ENCODE data around the gene RAP1B. TPM values are rescaled to one million over a fixed set of nuclear protein-coding genes. Genes with fewer than 3 reads are reported as not detected.

Gene RAP1B
- total RNA-seq, 1 donor from 2014 or later, result 50.1 TPM

DNA sequence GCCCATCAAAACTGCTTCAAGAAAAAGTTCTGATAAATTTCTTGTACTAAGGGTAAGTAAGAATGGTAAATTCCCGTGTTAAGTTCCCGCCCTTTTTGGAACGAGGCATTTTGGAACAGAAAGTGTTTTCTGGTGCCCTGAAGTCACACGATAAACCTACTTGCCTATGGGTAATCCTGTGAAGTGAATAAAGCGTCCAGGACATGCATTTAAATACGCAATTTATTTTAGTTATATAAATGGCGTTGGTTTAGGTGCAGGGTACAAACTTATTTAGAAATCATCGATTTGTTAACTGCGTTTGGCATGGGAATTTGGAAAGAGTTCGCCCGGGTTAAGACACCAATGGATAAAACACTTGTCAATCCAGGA, 715 bp upstream of the RAP1B start:
- no peaks in the 10 kb centered on the region for H3K9me3 ChIP-seq (ENCODE audit: control insufficient read depth in 3 of 3, low read length in 3 of 3)
- peak overlapping the region; percentile 88 to 94 (median 92) for H3K4me3 ChIP-seq (ENCODE audit: low read length in 3 of 3)
- no peaks in the 10 kb centered on the region for H3K27me3 ChIP-seq (ENCODE audit: control insufficient read depth in 3 of 3, insufficient read depth in 3 of 3, low read length in 3 of 3)
- peak overlapping the region; percentile 90 to 97 (median 94) for H3K9ac ChIP-seq (ENCODE audit: low read depth in 1 of 3, low read length in 3 of 3)
- H3K27ac ChIP-seq (ENCODE audit: low read depth, low read length), result peak overlapping the region; percentile 95
- peaks cover 24 to 32% (median 27%) of the 10 kb centered on the region in 3 donors for H3K4me1 ChIP-seq (ENCODE audit: control insufficient read depth in 3 of 3, insufficient read depth in 3 of 3, low read length in 3 of 3)
- peaks cover 0 to 2% (median 0%) of the 10 kb centered on the region in 3 donors for H3K36me3 ChIP-seq (ENCODE audit: control insufficient read depth in 3 of 3, insufficient read depth in 3 of 3, low read length in 3 of 3)

- no peaks in the 10 kb centered on the region for H3K9me3 ChIP-seq (ENCODE audit: control insufficient read depth in 3 of 3, low read length in 3 of 3)
- peak overlapping the region; percentile 96 for H3K27ac ChIP-seq (ENCODE audit: low read depth, low read length)
- no peaks in the 10 kb centered on the region for H3K27me3 ChIP-seq (ENCODE audit: control insufficient read depth in 3 of 3, insufficient read depth in 3 of 3, low read length in 3 of 3)
- H3K9ac ChIP-seq (ENCODE audit: low read depth in 1 of 3, low read length in 3 of 3), result peak overlapping the region; percentile 92 to 98 (median 95)
- peak overlapping the region; percentile 90 to 94 (median 93) for H3K4me3 ChIP-seq (ENCODE audit: low read length in 3 of 3)
- peaks cover 0 to 2% (median 0%) of the 10 kb centered on the region in 3 donors for H3K36me3 ChIP-seq (ENCODE audit: control insufficient read depth in 3 of 3, insufficient read depth in 3 of 3, low read length in 3 of 3)
- H3K4me1 ChIP-seq (ENCODE audit: control insufficient read depth in 3 of 3, insufficient read depth in 3 of 3, low read length in 3 of 3), result peaks cover 24 to 32% (median 31%) of the 10 kb centered on the region in 3 donors
Observed at GRCh38 chr12:68611094-68611805, 551 bp downstream of the RAP1B start.

GRCh38 chr12:68611806-68612160, 1.1 kb downstream of the RAP1B start:
- peak overlapping the region; percentile 92 to 98 (median 95) for H3K9ac ChIP-seq (ENCODE audit: low read depth in 1 of 3, low read length in 3 of 3)
- peaks cover 24 to 35% (median 31%) of the 10 kb centered on the region in 3 donors for H3K4me1 ChIP-seq (ENCODE audit: control insufficient read depth in 3 of 3, insufficient read depth in 3 of 3, low read length in 3 of 3)
- no peaks in the 10 kb centered on the region for H3K9me3 ChIP-seq (ENCODE audit: control insufficient read depth in 3 of 3, low read length in 3 of 3)
- H3K36me3 ChIP-seq (ENCODE audit: control insufficient read depth in 3 of 3, insufficient read depth in 3 of 3, low read length in 3 of 3), result peaks cover 0 to 2% (median 0%) of the 10 kb centered on the region in 3 donors
- no peaks in the 10 kb centered on the region for H3K27me3 ChIP-seq (ENCODE audit: control insufficient read depth in 3 of 3, insufficient read depth in 3 of 3, low read length in 3 of 3)
- peak overlapping the region; percentile 90 to 94 (median 93) for H3K4me3 ChIP-seq (ENCODE audit: low read length in 3 of 3)
- peak overlapping the region; percentile 96 for H3K27ac ChIP-seq (ENCODE audit: low read depth, low read length)

DNA sequence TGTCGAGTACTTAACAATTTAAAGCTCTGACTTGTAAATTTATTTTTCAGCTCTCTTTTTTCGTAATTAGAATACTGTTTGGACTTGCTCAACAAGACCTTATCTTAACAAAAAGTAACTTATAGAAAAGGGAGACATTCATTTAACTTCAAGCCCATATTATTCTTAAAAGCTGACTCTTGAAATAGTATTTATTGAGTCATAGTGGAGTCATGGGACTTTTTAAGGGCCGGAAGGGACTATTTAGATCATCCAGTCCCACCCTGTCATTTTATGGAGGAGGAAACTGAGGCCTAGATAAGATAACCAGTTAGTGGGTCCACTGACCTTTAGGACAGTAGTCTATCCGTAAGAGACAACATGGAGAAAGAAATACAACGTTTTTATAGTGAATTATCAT, 1.5 kb downstream of the RAP1B start:
- peak overlapping the region; percentile 96 for H3K27ac ChIP-seq (ENCODE audit: low read depth, low read length)
- peak overlapping the region; percentile 92 to 98 (median 95) for H3K9ac ChIP-seq (ENCODE audit: low read depth in 1 of 3, low read length in 3 of 3)
- H3K36me3 ChIP-seq (ENCODE audit: control insufficient read depth in 3 of 3, insufficient read depth in 3 of 3, low read length in 3 of 3), result peaks cover 0 to 2% (median 0%) of the 10 kb centered on the region in 3 donors
- H3K4me3 ChIP-seq (ENCODE audit: low read length in 3 of 3), result peak overlapping the region; percentile 90 to 94 (median 93)
- H3K9me3 ChIP-seq (ENCODE audit: control insufficient read depth in 3 of 3, low read length in 3 of 3), result no peaks in the 10 kb centered on the region
- H3K27me3 ChIP-seq (ENCODE audit: control insufficient read depth in 3 of 3, insufficient read depth in 3 of 3, low read length in 3 of 3), result no peaks in the 10 kb centered on the region
- H3K4me1 ChIP-seq (ENCODE audit: control insufficient read depth in 3 of 3, insufficient read depth in 3 of 3, low read length in 3 of 3), result peaks cover 24 to 38% (median 31%) of the 10 kb centered on the region in 3 donors

GRCh38 chr12:68612697-68613096, 2.0 kb downstream of the RAP1B start:
- Histone ChIP-seq H3K27me3 (ENCODE audit: control insufficient read depth in 3 of 3, insufficient read depth in 3 of 3, low read length in 3 of 3) (no peaks in the 10 kb centered on the region), H3K4me3 (ENCODE audit: low read length in 3 of 3) (peak overlapping the region; percentile 90 to 94 (median 93)), H3K4me1 (ENCODE audit: control insufficient read depth in 3 of 3, insufficient read depth in 3 of 3, low read length in 3 of 3) (peaks cover 27 to 43% (median 35%) of the 10 kb centered on the region in 3 donors), H3K27ac (ENCODE audit: low read depth, low read length) (peak overlapping the region; percentile 96), H3K36me3 (ENCODE audit: control insufficient read depth in 3 of 3, insufficient read depth in 3 of 3, low read length in 3 of 3) (peaks cover 0 to 2% (median 0%) of the 10 kb centered on the region in 3 donors), H3K9ac (ENCODE audit: low read depth in 1 of 3, low read length in 3 of 3) (peak overlapping the region in 2 of 3 donors; percentile 95 to 98), H3K9me3 (ENCODE audit: control insufficient read depth in 3 of 3, low read length in 3 of 3) (no peaks in the 10 kb centered on the region)

- peaks cover 29 to 44% (median 36%) of the 10 kb centered on the region in 3 donors for H3K4me1 ChIP-seq (ENCODE audit: control insufficient read depth in 3 of 3, insufficient read depth in 3 of 3, low read length in 3 of 3)
- peaks cover 0 to 2% (median 0%) of the 10 kb centered on the region in 3 donors for H3K36me3 ChIP-seq (ENCODE audit: control insufficient read depth in 3 of 3, insufficient read depth in 3 of 3, low read length in 3 of 3)
- no peak overlapping the region for H3K9ac ChIP-seq (ENCODE audit: low read depth in 1 of 3, low read length in 3 of 3)
- peak overlapping the region; percentile 96 for H3K27ac ChIP-seq (ENCODE audit: low read depth, low read length)
- H3K9me3 ChIP-seq (ENCODE audit: control insufficient read depth in 3 of 3, low read length in 3 of 3), result no peaks in the 10 kb centered on the region
- peak overlapping the region; percentile 15 to 94 (median 90) for H3K4me3 ChIP-seq (ENCODE audit: low read length in 3 of 3)
- no peaks in the 10 kb centered on the region for H3K27me3 ChIP-seq (ENCODE audit: control insufficient read depth in 3 of 3, insufficient read depth in 3 of 3, low read length in 3 of 3)
Observed at GRCh38 chr12:68613209-68613904, 2.7 kb downstream of the RAP1B start.

DNA sequence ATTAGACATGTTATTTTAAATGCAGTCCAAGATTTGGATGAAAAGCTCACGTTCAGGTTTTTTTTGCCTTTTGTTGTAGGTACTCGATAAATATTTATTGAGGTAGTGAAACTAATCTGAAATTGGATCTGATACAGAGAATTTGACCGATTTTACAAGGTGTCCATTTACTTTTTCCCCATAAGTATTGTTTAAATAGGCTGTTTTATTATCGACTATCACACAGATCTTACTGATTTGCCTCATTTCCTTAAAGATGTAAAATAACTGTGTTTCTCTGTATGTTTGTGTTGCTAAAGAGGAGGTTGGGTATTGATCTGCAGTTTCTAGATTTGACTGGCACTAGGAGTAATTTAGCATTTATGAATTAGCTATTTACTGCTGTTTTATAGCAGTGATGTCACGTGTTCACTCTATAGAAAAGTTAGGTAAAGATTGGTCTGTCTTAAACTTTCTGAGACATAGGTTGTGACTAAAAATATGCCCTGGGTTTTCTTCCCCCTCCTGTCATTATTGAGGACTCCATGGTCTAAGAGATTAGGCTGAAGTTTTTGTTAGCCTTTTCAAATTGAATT, 3.5 kb downstream of the RAP1B start:
- Histone ChIP-seq H3K27ac (ENCODE audit: low read depth, low read length) (no peak overlapping the region), H3K9me3 (ENCODE audit: control insufficient read depth in 3 of 3, low read length in 3 of 3) (no peaks in the 10 kb centered on the region), H3K4me1 (ENCODE audit: control insufficient read depth in 3 of 3, insufficient read depth in 3 of 3, low read length in 3 of 3) (peaks cover 34 to 50% (median 39%) of the 10 kb centered on the region in 3 donors), H3K27me3 (ENCODE audit: control insufficient read depth in 3 of 3, insufficient read depth in 3 of 3, low read length in 3 of 3) (no peaks in the 10 kb centered on the region), H3K4me3 (ENCODE audit: low read length in 3 of 3) (peak overlapping the region in 1 of 3 donors; percentile 54), H3K36me3 (ENCODE audit: control insufficient read depth in 3 of 3, insufficient read depth in 3 of 3, low read length in 3 of 3) (peaks cover 0 to 2% (median 2%) of the 10 kb centered on the region in 3 donors), H3K9ac (ENCODE audit: low read depth in 1 of 3, low read length in 3 of 3) (no peak overlapping the region)

DNA sequence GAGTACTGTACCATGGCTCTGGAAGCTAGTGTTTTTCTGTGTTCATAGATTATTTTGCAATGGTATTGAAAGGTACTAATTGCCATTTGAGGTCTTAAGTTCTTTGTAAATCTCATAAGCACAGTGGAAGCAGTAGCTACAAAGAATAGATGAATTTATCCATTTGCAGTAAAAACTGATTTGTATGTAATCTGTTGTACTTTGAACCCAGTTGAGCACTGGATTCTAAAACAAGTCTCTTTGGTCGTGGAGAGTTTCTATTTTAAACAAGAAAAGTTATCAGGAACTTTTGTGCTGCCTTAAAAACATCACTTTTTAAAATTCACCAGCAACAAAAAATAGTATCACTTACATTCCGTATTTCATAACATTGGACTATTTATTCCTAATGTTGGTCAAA, 4.1 kb downstream of the RAP1B start:
- Histone ChIP-seq H3K27ac (ENCODE audit: low read depth, low read length) (no peak overlapping the region), H3K4me3 (ENCODE audit: low read length in 3 of 3) (peak overlapping the region in 1 of 3 donors; percentile 54), H3K9me3 (ENCODE audit: control insufficient read depth in 3 of 3, low read length in 3 of 3) (no peaks in the 10 kb centered on the region), H3K36me3 (ENCODE audit: control insufficient read depth in 3 of 3, insufficient read depth in 3 of 3, low read length in 3 of 3) (peaks cover 0 to 2% (median 2%) of the 10 kb centered on the region in 3 donors), H3K9ac (ENCODE audit: low read depth in 1 of 3, low read length in 3 of 3) (no peak overlapping the region), H3K27me3 (ENCODE audit: control insufficient read depth in 3 of 3, insufficient read depth in 3 of 3, low read length in 3 of 3) (no peaks in the 10 kb centered on the region), H3K4me1 (ENCODE audit: control insufficient read depth in 3 of 3, insufficient read depth in 3 of 3, low read length in 3 of 3) (peaks cover 34 to 48% (median 39%) of the 10 kb centered on the region in 3 donors)

- no peaks in the 10 kb centered on the region for H3K9me3 ChIP-seq (ENCODE audit: control insufficient read depth in 3 of 3, low read length in 3 of 3)
- H3K4me1 ChIP-seq (ENCODE audit: control insufficient read depth in 3 of 3, insufficient read depth in 3 of 3, low read length in 3 of 3), result peaks cover 50 to 57% (median 53%) of the 10 kb centered on the region in 3 donors
- no peak overlapping the region for H3K9ac ChIP-seq (ENCODE audit: low read depth in 1 of 3, low read length in 3 of 3)
- no peak overlapping the region for H3K4me3 ChIP-seq (ENCODE audit: low read length in 3 of 3)
- no peaks in the 10 kb centered on the region for H3K27me3 ChIP-seq (ENCODE audit: control insufficient read depth in 3 of 3, insufficient read depth in 3 of 3, low read length in 3 of 3)
- peaks cover 0 to 2% (median 2%) of the 10 kb centered on the region in 3 donors for H3K36me3 ChIP-seq (ENCODE audit: control insufficient read depth in 3 of 3, insufficient read depth in 3 of 3, low read length in 3 of 3)
- no peak overlapping the region for H3K27ac ChIP-seq (ENCODE audit: low read depth, low read length)
Observed at GRCh38 chr12:68617160-68617926, 6.6 kb downstream of the RAP1B start.
